Upper lobe of left lung (tissue), 4 donors: ENCODE results near the gene TRMT1.

Experiments used
- EP300 ChIP-seq, 4 donors: sonication (generic); formaldehyde crosslinking; IDR thresholded peaks; one replicate each; pipeline ENCODE4 v1.5.1; 2017; ENCODE audit warnings: antibody characterized with exemption in 4 of 4, control low read depth in 2 of 4
- POLR2A ChIP-seq, 4 donors: fragments of 450-650 bp; IDR thresholded peaks; one replicate each; pipeline ENCODE4 v1.5.1; 2016 to 2017; ENCODE audit warnings: antibody characterized with exemption in 4 of 4, mild to moderate bottlenecking in 2 of 4
- POLR2AphosphoS5 ChIP-seq, 2 donors: sonication (generic); formaldehyde crosslinking; IDR thresholded peaks; one replicate each; pipeline ENCODE4 v1.5.1; 2017; ENCODE audit warnings: antibody characterized with exemption in 2 of 2
- TF ChIP-seq, protein P1 (sequence below), 6 experiments: fragments of 450-650 bp in 4 of 6; fragments of 200-600 bp in 2 of 6; sonication (generic) in 2 of 6; IDR thresholded peaks; one replicate each; pipeline ENCODE4 v1.5.1; 2016 to 2019; ENCODE audit warnings: antibody characterized with exemption in 6 of 6

DNA sequence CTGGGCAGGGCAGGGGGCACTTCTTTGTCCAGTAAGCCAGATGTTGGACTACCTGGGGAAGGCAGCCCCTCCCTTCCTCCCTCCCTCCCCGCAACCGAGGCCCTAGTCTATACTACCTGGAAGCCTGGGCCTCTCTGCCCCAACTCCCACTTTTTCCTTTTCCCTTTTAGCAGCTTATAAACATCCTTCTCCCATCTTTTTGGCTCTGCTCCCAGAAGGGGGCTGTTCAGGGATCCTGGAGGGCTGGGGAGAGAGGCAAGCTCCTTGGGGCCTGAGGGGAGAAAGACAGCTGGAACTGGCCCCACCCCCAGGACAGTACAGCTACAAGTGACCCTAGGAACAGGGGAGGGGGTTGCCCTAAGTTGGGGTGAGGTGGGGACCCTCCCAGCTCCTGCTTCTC lies 58.8 kb downstream of the TRMT1 start:
- TF ChIP-seq, protein P1, sequence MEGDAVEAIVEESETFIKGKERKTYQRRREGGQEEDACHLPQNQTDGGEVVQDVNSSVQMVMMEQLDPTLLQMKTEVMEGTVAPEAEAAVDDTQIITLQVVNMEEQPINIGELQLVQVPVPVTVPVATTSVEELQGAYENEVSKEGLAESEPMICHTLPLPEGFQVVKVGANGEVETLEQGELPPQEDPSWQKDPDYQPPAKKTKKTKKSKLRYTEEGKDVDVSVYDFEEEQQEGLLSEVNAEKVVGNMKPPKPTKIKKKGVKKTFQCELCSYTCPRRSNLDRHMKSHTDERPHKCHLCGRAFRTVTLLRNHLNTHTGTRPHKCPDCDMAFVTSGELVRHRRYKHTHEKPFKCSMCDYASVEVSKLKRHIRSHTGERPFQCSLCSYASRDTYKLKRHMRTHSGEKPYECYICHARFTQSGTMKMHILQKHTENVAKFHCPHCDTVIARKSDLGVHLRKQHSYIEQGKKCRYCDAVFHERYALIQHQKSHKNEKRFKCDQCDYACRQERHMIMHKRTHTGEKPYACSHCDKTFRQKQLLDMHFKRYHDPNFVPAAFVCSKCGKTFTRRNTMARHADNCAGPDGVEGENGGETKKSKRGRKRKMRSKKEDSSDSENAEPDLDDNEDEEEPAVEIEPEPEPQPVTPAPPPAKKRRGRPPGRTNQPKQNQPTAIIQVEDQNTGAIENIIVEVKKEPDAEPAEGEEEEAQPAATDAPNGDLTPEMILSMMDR (IDR thresholded peaks at IDR 0.05): no peak
- TF ChIP-seq EP300 (IDR thresholded peaks at IDR 0.05) (no peak), POLR2A (IDR thresholded peaks at IDR 0.05) (no peak), POLR2AphosphoS5 (IDR thresholded peaks at IDR 0.05) (no peak)
